Neural cell (in vitro differentiated cells): ENCODE data around the gene LRRK1.

Source experiments
- CTCF ChIP-seq: fragments of 450-650 bp; IDR thresholded peaks from 2 replicates; pipeline ENCODE4 v1.5.1; 2014; ENCODE audit warnings: antibody characterized with exemption, mild to moderate bottlenecking, moderate library complexity; ENCODE audit not compliant: poor library complexity, severe bottlenecking
- EP300 ChIP-seq: fragments of 450-650 bp; conservative IDR thresholded peaks from 2 replicates; pipeline ENCODE4 v1.6.1; 2014; ENCODE audit warnings: antibody characterized with exemption, mild to moderate bottlenecking, moderate library complexity; ENCODE audit not compliant: poor library complexity, severe bottlenecking
- TF ChIP-seq, protein P1 (sequence below): IDR thresholded peaks from 2 replicates; pipeline ENCODE4 v1.6.1; 2012; ENCODE audit warnings: borderline replicate concordance

GRCh38 chr15:101086394-101087171, 167.4 kb downstream of the LRRK1 start:
- TF ChIP-seq CTCF: no peak
- TF ChIP-seq, protein P1, sequence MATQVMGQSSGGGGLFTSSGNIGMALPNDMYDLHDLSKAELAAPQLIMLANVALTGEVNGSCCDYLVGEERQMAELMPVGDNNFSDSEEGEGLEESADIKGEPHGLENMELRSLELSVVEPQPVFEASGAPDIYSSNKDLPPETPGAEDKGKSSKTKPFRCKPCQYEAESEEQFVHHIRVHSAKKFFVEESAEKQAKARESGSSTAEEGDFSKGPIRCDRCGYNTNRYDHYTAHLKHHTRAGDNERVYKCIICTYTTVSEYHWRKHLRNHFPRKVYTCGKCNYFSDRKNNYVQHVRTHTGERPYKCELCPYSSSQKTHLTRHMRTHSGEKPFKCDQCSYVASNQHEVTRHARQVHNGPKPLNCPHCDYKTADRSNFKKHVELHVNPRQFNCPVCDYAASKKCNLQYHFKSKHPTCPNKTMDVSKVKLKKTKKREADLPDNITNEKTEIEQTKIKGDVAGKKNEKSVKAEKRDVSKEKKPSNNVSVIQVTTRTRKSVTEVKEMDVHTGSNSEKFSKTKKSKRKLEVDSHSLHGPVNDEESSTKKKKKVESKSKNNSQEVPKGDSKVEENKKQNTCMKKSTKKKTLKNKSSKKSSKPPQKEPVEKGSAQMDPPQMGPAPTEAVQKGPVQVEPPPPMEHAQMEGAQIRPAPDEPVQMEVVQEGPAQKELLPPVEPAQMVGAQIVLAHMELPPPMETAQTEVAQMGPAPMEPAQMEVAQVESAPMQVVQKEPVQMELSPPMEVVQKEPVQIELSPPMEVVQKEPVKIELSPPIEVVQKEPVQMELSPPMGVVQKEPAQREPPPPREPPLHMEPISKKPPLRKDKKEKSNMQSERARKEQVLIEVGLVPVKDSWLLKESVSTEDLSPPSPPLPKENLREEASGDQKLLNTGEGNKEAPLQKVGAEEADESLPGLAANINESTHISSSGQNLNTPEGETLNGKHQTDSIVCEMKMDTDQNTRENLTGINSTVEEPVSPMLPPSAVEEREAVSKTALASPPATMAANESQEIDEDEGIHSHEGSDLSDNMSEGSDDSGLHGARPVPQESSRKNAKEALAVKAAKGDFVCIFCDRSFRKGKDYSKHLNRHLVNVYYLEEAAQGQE: no peak
- no peak for TF ChIP-seq EP300
